ENCODE measurements around the gene FAM81A. TPM values are rescaled to one million over a fixed set of nuclear protein-coding genes. Genes with fewer than 3 reads are reported as not detected.

FAM81A gene
- total RNA-seq, 5 donors from 2014 or later (not counting 1 experiment from before 2014, with no cell fraction given) = 0.37 to 0.39 TPM; not detected in 3

- Mint-ChIP-seq H3K27ac (no peak overlapping the region), H3K9me3 (no peaks in the 10 kb centered on the region), H3K4me1 (peaks cover under 1 to 4% (median 4%) of the 10 kb centered on the region in 3 donors), H3K27me3 (peaks cover 3 to 7% of the 10 kb centered on the region in 2 donors), H3K4me3 (no peak overlapping the region), H3K36me3 (no peaks in the 10 kb centered on the region)
- no peak overlapping the region for H3K4me3 ChIP-seq (ENCODE audit: control insufficient read depth in 1 of 2, extremely low read depth in 1 of 2, low read length in 1 of 2)
- ChIA-PET CTCF (interaction anchor here in 1 of 2 donors (1.0 kb wide), 1 partner anchor 9 kb away, joined by 4 read pairs; no protein-coding TSS in a partner anchor), POLR2A (no interaction called here)
- H3K4me1 ChIP-seq (ENCODE audit: control insufficient read depth in 1 of 2, extremely low read depth in 1 of 2, insufficient read depth in 2 of 2, low read length in 2 of 2) = no peaks in the 10 kb centered on the region
- peaks cover 0 to 8% of the 10 kb centered on the region in 2 experiments for H3K27me3 ChIP-seq (replicated peaks in 1 of 2; ENCODE audit: control insufficient read depth in 2 of 2, extremely low read depth in 1 of 2, insufficient read depth in 2 of 2, low read length in 1 of 2)
- ATAC-seq (replicated peaks in 1 of 4) (no peak), DNase-seq (no peak)
- 68% methylated on average over 2 of the region's 3 CpGs for WGBS (ENCODE audit: insufficient coverage)
- H3K27ac ChIP-seq (ENCODE audit: low read length) = no peak overlapping the region
- no peaks in the 10 kb centered on the region for H3K9me3 ChIP-seq
- H3K36me3 ChIP-seq (ENCODE audit: control insufficient read depth in 2 of 2, extremely low read depth in 1 of 2, insufficient read depth in 1 of 2, low read length in 1 of 2) = no peaks in the 10 kb centered on the region
Observed at GRCh38 chr15:59538494-59538893, 100.5 kb downstream of the FAM81A start.

GRCh38 chr15:59539799-59540198 lies 101.8 kb downstream of the FAM81A start:
- no peaks in the 10 kb centered on the region for H3K9me3 ChIP-seq
- Mint-ChIP-seq H3K4me1 (peaks cover 6 to 9% (median 8%) of the 10 kb centered on the region in 3 donors), H3K27me3 (peaks cover 3 to 7% of the 10 kb centered on the region in 2 donors), H3K9me3 (no peaks in the 10 kb centered on the region), H3K27ac (no peak overlapping the region), H3K36me3 (no peaks in the 10 kb centered on the region), H3K4me3 (no peak overlapping the region)
- no peak for ATAC-seq (replicated peaks in 1 of 4)
- no peak overlapping the region for H3K27ac ChIP-seq (ENCODE audit: low read length)
- H3K27me3 ChIP-seq (replicated peaks in 1 of 2; ENCODE audit: control insufficient read depth in 2 of 2, extremely low read depth in 1 of 2, insufficient read depth in 2 of 2, low read length in 1 of 2) = peaks cover 0 to 18% of the 10 kb centered on the region in 2 experiments
- POLR2A ChIA-PET = no interaction called here
- no CpG with 5 or more reads among the region's 3 CpGs for WGBS (ENCODE audit: insufficient coverage)
- CTCF ChIA-PET = no interaction called here
- no peak for DNase-seq
- H3K36me3 ChIP-seq (ENCODE audit: control insufficient read depth in 2 of 2, extremely low read depth in 1 of 2, insufficient read depth in 1 of 2, low read length in 1 of 2) = no peaks in the 10 kb centered on the region
- H3K4me3 ChIP-seq (ENCODE audit: control insufficient read depth in 1 of 2, extremely low read depth in 1 of 2, low read length in 1 of 2) = no peak overlapping the region
- H3K4me1 ChIP-seq (ENCODE audit: control insufficient read depth in 1 of 2, extremely low read depth in 1 of 2, insufficient read depth in 2 of 2, low read length in 2 of 2) = no peaks in the 10 kb centered on the region

GRCh38 chr15:59540654-59541053 lies 102.7 kb downstream of the FAM81A start:
- no peaks in the 10 kb centered on the region for H3K4me1 ChIP-seq (ENCODE audit: control insufficient read depth in 1 of 2, extremely low read depth in 1 of 2, insufficient read depth in 2 of 2, low read length in 2 of 2)
- Mint-ChIP-seq H3K4me3 (no peak overlapping the region), H3K27me3 (peaks cover 3 to 7% of the 10 kb centered on the region in 2 donors), H3K4me1 (peaks cover 6 to 9% (median 8%) of the 10 kb centered on the region in 3 donors), H3K27ac (no peak overlapping the region), H3K36me3 (no peaks in the 10 kb centered on the region), H3K9me3 (no peaks in the 10 kb centered on the region)
- H3K4me3 ChIP-seq (ENCODE audit: control insufficient read depth in 1 of 2, extremely low read depth in 1 of 2, low read length in 1 of 2) = no peak overlapping the region
- no peak overlapping the region for H3K27ac ChIP-seq (ENCODE audit: low read length)
- ATAC-seq (replicated peaks in 1 of 4) = no peak
- POLR2A ChIA-PET = no interaction called here
- no CpG with 5 or more reads among the region's 3 CpGs for WGBS (ENCODE audit: insufficient coverage)
- CTCF ChIA-PET = no interaction called here
- no peaks in the 10 kb centered on the region for H3K36me3 ChIP-seq (ENCODE audit: control insufficient read depth in 2 of 2, extremely low read depth in 1 of 2, insufficient read depth in 1 of 2, low read length in 1 of 2)
- H3K27me3 ChIP-seq (replicated peaks in 1 of 2; ENCODE audit: control insufficient read depth in 2 of 2, extremely low read depth in 1 of 2, insufficient read depth in 2 of 2, low read length in 1 of 2) = peaks cover 0 to 22% of the 10 kb centered on the region in 2 experiments
- H3K9me3 ChIP-seq = no peaks in the 10 kb centered on the region
- no peak for DNase-seq

- no peak overlapping the region for H3K27ac Mint-ChIP-seq
- peaks cover 0 to 27% of the 10 kb centered on the region in 2 experiments for H3K27me3 ChIP-seq (replicated peaks in 1 of 2; ENCODE audit: control insufficient read depth in 2 of 2, extremely low read depth in 1 of 2, insufficient read depth in 2 of 2, low read length in 1 of 2)
- H3K4me3 ChIP-seq (ENCODE audit: control insufficient read depth in 1 of 2, extremely low read depth in 1 of 2, low read length in 1 of 2) = no peak overlapping the region
- DNase-seq (no peak), ATAC-seq (replicated peaks in 1 of 4) (no peak)
- no peaks in the 10 kb centered on the region for H3K36me3 ChIP-seq (ENCODE audit: control insufficient read depth in 2 of 2, extremely low read depth in 1 of 2, insufficient read depth in 1 of 2, low read length in 1 of 2)
- no peak overlapping the region for H3K4me3 Mint-ChIP-seq
- 89% methylated on average over 6 of the region's 8 CpGs for WGBS (ENCODE audit: insufficient coverage)
- peaks cover 0 to 7% of the 10 kb centered on the region in 2 donors for H3K27me3 Mint-ChIP-seq
- H3K9me3 Mint-ChIP-seq = no peaks in the 10 kb centered on the region
- no peaks in the 10 kb centered on the region for H3K36me3 Mint-ChIP-seq
- CTCF ChIA-PET = no interaction called here
- H3K9me3 ChIP-seq = no peaks in the 10 kb centered on the region
- H3K4me1 ChIP-seq (ENCODE audit: control insufficient read depth in 1 of 2, extremely low read depth in 1 of 2, insufficient read depth in 2 of 2, low read length in 2 of 2) = no peaks in the 10 kb centered on the region
- POLR2A ChIA-PET = no interaction called here
- H3K27ac ChIP-seq (ENCODE audit: low read length) = no peak overlapping the region
- peaks cover 6 to 9% (median 8%) of the 10 kb centered on the region in 3 donors for H3K4me1 Mint-ChIP-seq
Observed at GRCh38 chr15:59541750-59542149, 103.8 kb downstream of the FAM81A start.

- no peaks in the 10 kb centered on the region for H3K9me3 ChIP-seq
- WGBS (ENCODE audit: insufficient coverage) = 37% methylated on average over 2 of the region's 9 CpGs
- CTCF ChIA-PET = no interaction called here
- POLR2A ChIA-PET = interaction anchor here in 1 of 2 donors (0.6 kb wide), 1 partner anchor 10 kb away, joined by 3 read pairs; no protein-coding TSS in a partner anchor
- Mint-ChIP-seq H3K4me1 (peaks cover 6 to 9% (median 7%) of the 10 kb centered on the region in 3 donors), H3K27ac (no peak overlapping the region), H3K27me3 (peaks cover 3 to 7% of the 10 kb centered on the region in 2 donors), H3K36me3 (no peaks in the 10 kb centered on the region), H3K4me3 (no peak overlapping the region), H3K9me3 (no peaks in the 10 kb centered on the region)
- no peak overlapping the region for H3K27ac ChIP-seq (ENCODE audit: low read length)
- peaks cover 0 to 29% of the 10 kb centered on the region in 2 experiments for H3K27me3 ChIP-seq (replicated peaks in 1 of 2; ENCODE audit: control insufficient read depth in 2 of 2, extremely low read depth in 1 of 2, insufficient read depth in 2 of 2, low read length in 1 of 2)
- no peaks in the 10 kb centered on the region for H3K36me3 ChIP-seq (ENCODE audit: control insufficient read depth in 2 of 2, extremely low read depth in 1 of 2, insufficient read depth in 1 of 2, low read length in 1 of 2)
- H3K4me3 ChIP-seq (ENCODE audit: control insufficient read depth in 1 of 2, extremely low read depth in 1 of 2, low read length in 1 of 2) = no peak overlapping the region
- peak in 1 of 35 experiments; percentile 20 for DNase-seq
- H3K4me1 ChIP-seq (ENCODE audit: control insufficient read depth in 1 of 2, extremely low read depth in 1 of 2, insufficient read depth in 2 of 2, low read length in 2 of 2) = no peaks in the 10 kb centered on the region
- no peak for ATAC-seq (replicated peaks in 1 of 4)
Observed at GRCh38 chr15:59543721-59544547, 105.9 kb downstream of the FAM81A start.

GRCh38 chr15:59545573-59545972 lies 107.6 kb downstream of the FAM81A start:
- H3K9me3 ChIP-seq = no peaks in the 10 kb centered on the region
- peaks cover 6 to 9% (median 7%) of the 10 kb centered on the region in 3 donors for H3K4me1 Mint-ChIP-seq
- 80% methylated on average over 8 of the region's 8 CpGs for WGBS (ENCODE audit: insufficient coverage)
- no peak overlapping the region for H3K27ac Mint-ChIP-seq
- no peak overlapping the region for H3K27ac ChIP-seq (ENCODE audit: low read length)
- H3K36me3 ChIP-seq (ENCODE audit: control insufficient read depth in 2 of 2, extremely low read depth in 1 of 2, insufficient read depth in 1 of 2, low read length in 1 of 2) = no peaks in the 10 kb centered on the region
- no peaks in the 10 kb centered on the region for H3K36me3 Mint-ChIP-seq
- no peak overlapping the region for H3K4me3 Mint-ChIP-seq
- DNase-seq (no peak), ATAC-seq (replicated peaks in 1 of 4) (no peak)
- H3K27me3 ChIP-seq (replicated peaks in 1 of 2; ENCODE audit: control insufficient read depth in 2 of 2, extremely low read depth in 1 of 2, insufficient read depth in 2 of 2, low read length in 1 of 2) = peaks cover 0 to 33% of the 10 kb centered on the region in 2 experiments
- no peaks in the 10 kb centered on the region for H3K4me1 ChIP-seq (ENCODE audit: control insufficient read depth in 1 of 2, extremely low read depth in 1 of 2, insufficient read depth in 2 of 2, low read length in 2 of 2)
- ChIA-PET CTCF (no interaction called here), POLR2A (no interaction called here)
- no peak overlapping the region for H3K4me3 ChIP-seq (ENCODE audit: control insufficient read depth in 1 of 2, extremely low read depth in 1 of 2, low read length in 1 of 2)
- peaks cover 3 to 7% of the 10 kb centered on the region in 2 donors for H3K27me3 Mint-ChIP-seq
- no peaks in the 10 kb centered on the region for H3K9me3 Mint-ChIP-seq

Measured in T-cell (primary cell).